Eye (tissue), 1 donor: ENCODE data around the gene S100A11.

ENCODE experiments used
- DNase-seq: peaks from one replicate; pipeline ENCODE4 v3.0.0-alpha.2; 2015

S100A11 gene

GRCh38 chr1:152038871-152039270 lies 2.1 kb upstream of the S100A11 start:
- DNase-seq: no peak

- peak; percentile 42 for DNase-seq
These were observed 1.1 kb downstream of the S100A11 start for GRCh38 chr1:152035539-152036266.

GRCh38 chr1:152034654-152035538 lies 1.9 kb downstream of the S100A11 start:
- DNase-seq: peak; percentile 78

- DNase-seq: no peak
These were observed 2.5 kb downstream of the S100A11 start for GRCh38 chr1:152034324-152034653.

GRCh38 chr1:152029929-152030211 lies 6.9 kb downstream of the S100A11 start:
- no peak for DNase-seq

GRCh38 chr1:152029144-152029928 lies 7.5 kb downstream of the S100A11 start:
- no peak for DNase-seq

GRCh38 chr1:152026895-152027294 lies 9.9 kb downstream of the S100A11 start:
- no peak for DNase-seq

- no peak for DNase-seq
These were observed 12.6 kb downstream of the S100A11 start for GRCh38 chr1:152024223-152024622.

- DNase-seq: no peak
These were observed 13.6 kb downstream of the S100A11 start for GRCh38 chr1:152023221-152023620.

- DNase-seq: no peak
These were observed 14.3 kb downstream of the S100A11 start for GRCh38 chr1:152022474-152022873.

- DNase-seq: no peak
These were observed 15.2 kb downstream of the S100A11 start for GRCh38 chr1:152021569-152021968.

GRCh38 chr1:152020849-152021248 lies 16.0 kb downstream of the S100A11 start:
- no peak for DNase-seq

GRCh38 chr1:152018537-152018936 lies 18.3 kb downstream of the S100A11 start:
- no peak for DNase-seq

- no peak for DNase-seq
These were observed 21.0 kb downstream of the S100A11 start for GRCh38 chr1:152015766-152016165.

- no peak for DNase-seq
These were observed 21.9 kb downstream of the S100A11 start for GRCh38 chr1:152014943-152015342.

GRCh38 chr1:152013664-152014237 lies 23.1 kb downstream of the S100A11 start:
- no peak for DNase-seq

- DNase-seq: no peak
These were observed 27.1 kb downstream of the S100A11 start for GRCh38 chr1:152009691-152010090.

- DNase-seq: no peak
These were observed 29.8 kb downstream of the S100A11 start for GRCh38 chr1:152007047-152007446.

- no peak for DNase-seq
These were observed 31.4 kb downstream of the S100A11 start for GRCh38 chr1:152005360-152005912.

GRCh38 chr1:152003846-152004442 lies 32.9 kb downstream of the S100A11 start:
- DNase-seq: no peak

- DNase-seq: no peak
These were observed 33.8 kb downstream of the S100A11 start for GRCh38 chr1:152002960-152003359.
